ENCODE results near the gene FBXO46.
"Not testable (repeated sequence)": the region's sequence is repeated elsewhere in the genome, so short reads cannot be mapped to it uniquely, and the experiment has no call there.

The FBXO46 gene

DNA sequence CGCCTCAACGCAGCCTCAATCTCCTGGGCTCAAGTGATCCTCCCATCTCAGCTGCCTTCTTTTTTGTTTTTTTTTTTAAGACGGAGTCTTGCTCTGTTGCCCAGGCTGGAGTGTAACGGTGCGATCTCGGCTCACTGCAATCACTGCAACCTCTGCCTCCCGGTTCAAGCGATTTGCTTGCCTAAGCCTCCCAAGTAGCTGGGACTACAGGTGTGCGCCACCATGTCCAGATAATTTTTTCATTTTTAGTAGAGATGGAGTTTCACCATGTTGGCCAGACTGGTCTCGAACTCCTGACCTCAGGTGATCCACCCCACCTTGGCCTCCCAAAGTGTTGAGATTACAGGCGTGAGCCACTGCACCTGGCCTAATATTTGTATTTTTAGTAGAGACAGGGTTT lies 10.6 kb downstream of the FBXO46 start:
- not testable (repeated sequence) for DNase-seq (ENCODE audit: low read depth)

DNA sequence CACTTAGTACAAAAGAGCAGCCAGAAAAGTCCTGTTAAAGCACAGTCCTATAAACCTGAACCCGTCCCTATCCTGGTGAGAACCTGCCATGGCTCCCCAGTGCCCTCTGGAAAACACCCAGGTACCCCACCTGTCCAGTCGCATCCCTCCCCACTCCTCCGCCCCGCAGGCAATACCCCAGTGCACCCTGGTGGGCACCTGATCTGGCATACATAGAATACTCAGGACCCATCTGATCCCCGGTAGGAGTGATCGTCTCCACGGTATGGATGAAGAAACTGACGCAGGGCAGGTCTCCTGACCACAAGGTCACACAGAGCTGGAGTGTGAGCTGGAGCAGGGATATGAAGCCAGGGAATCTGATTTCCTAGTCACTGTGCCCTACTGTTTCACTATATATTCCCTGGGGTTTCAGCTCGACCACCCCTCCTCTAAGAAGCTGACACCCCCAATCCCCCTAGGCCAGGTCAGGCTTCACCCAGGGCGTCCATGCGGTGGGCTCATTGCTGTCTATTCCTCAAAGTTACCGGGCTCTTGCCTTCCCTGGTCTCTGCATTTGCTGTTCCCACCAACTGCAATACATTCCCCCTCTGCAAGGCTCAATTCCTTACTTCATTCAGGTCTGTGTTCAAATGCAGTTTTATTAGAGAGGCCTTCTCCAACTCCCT lies 12.6 kb downstream of the FBXO46 start:
- DNase-seq (ENCODE audit: low read depth): no peak

DNA sequence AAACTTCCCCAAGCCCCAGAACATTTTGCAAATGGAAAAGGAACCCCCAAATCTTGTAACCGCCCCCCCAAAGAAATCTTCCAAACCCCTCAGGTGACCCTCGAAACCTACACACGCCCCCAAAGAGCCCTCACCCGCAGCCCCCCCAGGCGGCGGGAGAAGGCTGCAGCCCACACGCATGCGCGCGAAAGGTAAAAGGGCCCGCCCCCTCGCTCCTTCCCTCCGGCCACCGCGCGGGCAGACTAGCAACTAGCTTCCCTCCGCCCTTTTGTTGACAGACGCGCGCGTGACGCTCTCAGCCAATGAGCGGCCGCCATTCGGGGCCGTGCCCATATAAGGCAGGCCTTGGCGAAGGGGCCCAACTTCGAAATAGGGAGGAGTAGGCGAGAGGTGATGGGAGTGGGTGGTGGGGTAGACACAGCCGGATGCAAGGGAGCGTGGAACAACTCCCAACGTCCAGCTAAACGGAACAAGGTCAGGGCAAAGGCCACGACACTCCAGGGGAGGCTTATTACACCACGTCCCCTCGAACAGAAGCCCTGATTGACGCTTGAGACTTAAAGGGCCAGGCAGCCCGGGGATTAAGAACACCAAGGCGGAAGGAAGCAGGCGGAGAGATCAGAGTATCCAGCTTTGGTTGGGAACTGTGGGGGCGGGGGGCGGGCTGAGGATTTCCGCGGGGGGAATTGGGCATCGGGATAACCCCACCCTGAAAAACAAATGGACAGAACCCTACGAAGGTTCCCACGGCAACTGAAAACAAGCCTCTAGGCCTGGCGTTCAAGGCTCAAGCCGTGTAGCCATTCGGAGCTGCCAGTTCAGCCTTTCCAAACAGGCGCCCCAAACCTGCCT lies 13.3 kb downstream of the FBXO46 start:
- peak; percentile 99 for DNase-seq (ENCODE audit: low read depth)

DNA sequence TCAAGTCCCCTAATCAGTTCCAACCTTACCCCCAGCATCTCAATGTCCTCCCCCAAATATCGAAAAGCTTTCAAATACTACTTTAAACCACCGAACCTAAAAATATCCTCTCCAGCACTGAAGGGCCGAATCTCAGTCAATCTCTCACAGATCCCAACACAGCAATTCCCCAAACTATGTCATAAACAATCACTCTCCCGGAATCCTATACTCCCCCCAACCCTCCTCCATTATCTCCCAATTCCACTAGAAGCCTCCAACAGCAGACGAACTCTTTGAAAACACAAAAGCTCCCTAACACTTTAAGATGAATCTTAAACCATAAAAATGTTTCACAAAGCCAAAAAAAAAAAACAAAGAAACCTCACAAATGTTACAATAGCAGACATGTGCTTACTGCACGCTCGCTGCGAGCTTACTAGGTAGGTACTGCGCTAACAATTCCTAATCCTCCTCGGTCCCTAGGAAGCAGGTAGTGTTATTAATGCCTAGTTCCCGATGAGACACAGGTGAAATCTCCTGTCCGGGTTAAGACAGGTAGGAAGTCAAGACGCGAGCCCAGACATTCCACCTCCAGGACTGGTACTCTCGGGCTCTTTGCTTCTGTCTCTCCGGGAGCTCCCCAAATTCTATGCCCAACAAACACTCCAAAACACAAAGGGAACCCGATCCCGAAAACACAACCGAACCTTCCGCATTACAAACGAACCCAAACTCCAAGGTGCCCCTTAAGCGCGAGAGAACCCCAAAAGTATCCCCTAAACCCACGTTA lies 14.2 kb downstream of the FBXO46 start:
- no peak for DNase-seq (ENCODE audit: low read depth)

DNA sequence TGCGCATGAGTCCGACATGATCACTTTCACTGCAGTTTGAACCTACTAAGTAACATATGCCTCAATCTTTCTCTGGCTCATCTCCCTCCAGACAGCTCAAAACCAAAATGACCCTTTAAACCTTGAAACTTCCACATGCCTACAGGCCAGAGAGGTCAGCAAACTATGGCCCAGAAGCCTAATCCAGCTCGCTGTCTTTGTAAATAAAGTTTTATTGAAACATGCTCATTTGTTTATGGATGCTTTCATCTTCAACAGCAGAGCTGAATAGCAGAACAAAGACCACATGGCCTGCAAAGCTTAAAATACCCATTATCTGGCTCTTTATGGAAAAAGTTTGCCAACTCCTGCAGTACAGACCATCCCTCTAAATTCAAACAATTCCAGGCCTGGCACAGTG lies 15.6 kb downstream of the FBXO46 start:
- DNase-seq (ENCODE audit: low read depth): no peak

DNA sequence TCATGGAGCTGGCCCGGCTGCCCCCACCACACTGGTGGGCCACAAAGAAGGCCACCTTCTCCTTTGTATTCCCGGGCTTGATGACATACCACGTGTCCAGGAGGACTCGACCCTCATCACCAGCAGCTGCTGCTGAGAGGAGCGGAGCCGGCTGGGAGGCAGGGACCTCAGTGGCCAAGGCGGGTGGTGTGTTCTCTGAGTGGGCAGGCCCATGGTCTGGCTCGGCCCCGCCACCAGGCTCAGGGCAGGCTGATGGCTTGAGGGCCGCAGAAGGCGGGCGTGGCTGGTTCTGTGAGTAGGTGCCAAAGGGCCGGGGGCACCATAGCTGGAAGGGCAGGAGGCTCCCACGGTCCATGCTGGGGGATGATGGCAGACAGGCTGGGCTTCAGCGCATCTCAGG lies 17.6 kb downstream of the FBXO46 start:
- no peak for DNase-seq (ENCODE audit: low read depth)

DNA sequence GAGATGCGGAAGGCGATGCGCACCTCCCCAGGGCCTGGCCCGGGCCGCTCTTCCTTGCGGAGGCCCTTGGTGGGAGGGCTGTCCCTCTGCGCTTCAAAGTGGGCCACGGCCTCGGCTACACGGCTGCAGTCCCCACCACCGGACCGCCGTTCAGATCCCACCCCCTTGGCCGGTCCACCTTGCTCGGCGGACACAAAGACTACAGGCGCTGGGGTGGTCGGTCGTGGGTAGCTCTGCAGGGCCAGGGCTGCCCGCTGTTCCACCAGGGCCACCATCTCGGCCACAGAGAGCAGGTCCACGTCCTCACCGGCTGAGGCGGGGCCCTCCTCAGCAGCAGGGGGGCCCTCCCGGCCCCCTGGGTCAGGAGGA lies 18.0 kb downstream of the FBXO46 start:
- no peak for DNase-seq (ENCODE audit: low read depth)

DNA sequence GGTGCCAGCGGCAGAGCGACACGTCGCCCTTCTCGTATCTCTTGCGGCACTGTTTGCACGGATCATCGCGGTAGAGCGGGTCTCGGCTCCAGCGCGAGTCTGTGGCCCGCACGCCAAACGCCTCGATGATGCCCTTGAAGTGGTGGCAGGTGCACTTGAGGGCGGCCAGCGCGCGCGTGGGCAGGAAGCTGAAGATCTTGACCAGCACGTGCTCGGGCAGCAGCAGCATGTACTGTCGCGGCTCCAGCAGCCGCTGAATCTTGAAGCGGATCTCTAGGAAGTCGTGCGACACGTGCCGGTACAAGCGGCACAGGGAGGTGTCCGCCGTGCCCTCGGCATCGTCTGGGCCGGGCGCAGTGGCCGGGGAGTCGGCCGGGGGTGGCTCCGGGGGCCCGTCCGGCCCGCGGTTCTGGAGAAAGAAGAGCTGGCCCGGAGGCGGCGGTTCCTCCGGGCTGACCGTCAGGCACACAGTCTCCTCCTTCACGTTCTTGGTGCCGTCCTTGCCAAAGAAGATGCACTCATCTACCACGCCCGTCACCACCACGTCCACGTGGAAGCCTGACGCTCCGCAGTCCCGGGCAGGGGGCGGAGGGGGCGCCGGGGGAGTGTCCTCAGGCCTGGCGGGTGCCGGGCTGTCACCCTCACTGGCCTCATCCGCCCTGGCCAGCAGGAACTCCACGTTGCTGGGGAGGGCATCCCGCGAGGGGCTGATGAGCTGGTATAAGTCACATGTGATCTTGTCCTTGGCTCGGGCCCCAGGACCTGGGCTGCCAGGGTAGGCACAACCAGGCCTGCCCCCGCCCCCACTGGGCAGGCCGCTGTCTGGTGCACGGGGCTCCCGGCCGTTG lies 18.6 kb downstream of the FBXO46 start:
- no peak for DNase-seq (ENCODE audit: low read depth)

DNA sequence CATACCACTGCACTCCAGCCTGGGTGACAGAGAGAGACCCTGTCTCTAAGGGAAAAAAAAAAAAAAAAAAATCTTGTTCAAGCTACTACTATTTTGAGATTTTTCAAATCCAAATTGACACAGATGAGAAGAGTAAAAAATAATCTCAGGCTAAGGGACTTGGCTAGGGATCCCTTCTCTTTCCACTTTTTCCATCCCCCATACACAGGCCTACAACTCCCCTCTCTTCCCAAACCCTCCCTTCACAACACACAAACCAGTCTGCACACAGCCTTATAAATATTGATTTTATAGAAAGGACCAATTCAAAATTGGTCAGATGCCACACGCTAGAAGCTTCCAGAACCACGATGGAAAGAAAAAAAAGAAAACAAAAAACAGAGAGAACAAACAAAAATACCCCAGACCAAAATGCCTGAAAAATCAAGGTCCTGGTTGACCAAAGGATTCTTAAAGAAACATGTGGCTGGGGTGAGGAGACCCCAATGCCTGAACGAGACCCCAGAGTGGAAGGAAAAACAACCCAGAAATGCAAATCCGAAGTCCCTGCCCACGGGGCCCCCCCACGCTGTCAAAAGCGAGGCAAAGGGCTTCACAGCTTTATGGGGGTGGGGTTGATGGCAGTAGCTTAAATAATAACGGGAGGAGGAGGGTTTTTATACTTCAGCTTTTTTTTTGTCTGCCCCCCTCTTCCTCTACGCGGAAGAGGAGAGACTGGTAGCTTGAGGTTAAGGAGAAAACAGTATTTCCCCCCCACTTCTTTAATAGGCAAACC lies 20.2 kb downstream of the FBXO46 start:
- no peak for DNase-seq (ENCODE audit: low read depth)

DNA sequence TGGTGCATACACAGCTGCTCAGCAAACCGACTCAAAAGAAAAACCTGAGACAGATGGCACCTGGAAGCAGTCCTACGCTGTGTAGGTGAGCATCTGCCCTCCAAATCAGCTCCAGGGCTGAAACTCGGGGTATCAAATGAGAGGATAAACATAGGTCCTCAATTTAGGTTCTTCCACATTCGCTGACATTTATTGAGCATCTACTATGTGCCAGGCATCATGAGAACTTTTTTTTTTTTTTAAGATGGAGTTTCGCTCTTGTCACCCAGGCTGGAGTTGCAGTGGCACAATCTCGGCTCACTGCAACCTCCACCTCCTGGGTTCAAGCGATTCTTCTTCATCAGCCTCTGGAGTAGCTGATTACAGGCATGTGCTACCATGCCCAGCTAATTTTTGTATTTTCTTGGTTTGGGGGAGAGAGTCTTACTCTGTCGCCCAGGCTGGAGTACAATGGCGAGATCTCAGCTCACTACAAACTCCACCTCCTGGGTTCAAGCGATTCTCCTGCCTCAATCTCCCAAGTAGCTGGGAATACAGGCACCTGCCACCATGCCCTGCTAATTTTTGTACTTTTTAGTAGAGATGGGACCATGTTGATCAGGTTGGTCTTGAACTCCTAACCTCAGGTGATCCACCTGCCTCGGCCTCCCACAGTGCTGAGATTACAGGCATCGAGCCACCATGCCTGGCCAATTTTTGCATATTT lies 24.8 kb downstream of the FBXO46 start:
- no peak for DNase-seq (ENCODE audit: low read depth)

DNA sequence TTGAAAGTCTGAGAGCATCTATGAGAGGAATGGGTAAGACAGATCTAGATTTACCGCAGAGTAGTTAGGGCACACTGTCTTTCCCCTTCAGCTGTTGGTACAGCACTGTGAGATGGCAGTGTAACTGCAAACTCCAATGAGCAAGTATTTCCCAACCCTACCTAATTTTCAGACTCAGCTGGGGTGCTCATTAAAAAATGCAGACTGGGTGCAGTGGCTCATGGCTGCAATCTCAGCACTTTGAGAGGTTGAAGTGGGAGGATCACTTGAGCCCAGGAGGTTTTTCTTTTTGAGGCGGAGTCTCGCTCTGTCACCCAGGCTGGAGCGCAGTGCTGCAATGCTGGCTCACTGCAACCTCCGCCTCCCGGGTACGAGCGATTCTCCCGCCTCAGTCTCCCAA lies 25.6 kb downstream of the FBXO46 start:
- DNase-seq (ENCODE audit: low read depth): no peak

DNA sequence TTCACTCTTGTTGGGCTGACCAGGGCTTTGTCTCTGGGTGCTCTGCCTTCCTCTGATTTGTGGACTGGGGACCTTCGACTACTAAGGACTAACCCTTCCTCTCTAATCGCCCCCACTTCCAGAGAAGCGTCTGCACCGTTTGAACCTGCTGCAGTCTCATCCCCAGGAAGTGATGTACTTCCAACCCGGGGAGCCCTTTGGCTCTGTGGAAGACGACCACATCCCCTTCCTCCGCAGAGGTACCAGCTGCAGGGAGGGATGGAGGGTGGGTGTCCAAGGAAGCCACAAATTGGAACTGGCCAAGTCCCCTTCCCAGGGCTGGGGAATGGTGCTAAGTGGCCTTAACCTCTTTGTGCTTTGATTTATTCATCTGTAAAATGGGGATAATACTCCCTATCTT lies 29.0 kb downstream of the FBXO46 start:
- no peak for DNase-seq (ENCODE audit: low read depth)

DNA sequence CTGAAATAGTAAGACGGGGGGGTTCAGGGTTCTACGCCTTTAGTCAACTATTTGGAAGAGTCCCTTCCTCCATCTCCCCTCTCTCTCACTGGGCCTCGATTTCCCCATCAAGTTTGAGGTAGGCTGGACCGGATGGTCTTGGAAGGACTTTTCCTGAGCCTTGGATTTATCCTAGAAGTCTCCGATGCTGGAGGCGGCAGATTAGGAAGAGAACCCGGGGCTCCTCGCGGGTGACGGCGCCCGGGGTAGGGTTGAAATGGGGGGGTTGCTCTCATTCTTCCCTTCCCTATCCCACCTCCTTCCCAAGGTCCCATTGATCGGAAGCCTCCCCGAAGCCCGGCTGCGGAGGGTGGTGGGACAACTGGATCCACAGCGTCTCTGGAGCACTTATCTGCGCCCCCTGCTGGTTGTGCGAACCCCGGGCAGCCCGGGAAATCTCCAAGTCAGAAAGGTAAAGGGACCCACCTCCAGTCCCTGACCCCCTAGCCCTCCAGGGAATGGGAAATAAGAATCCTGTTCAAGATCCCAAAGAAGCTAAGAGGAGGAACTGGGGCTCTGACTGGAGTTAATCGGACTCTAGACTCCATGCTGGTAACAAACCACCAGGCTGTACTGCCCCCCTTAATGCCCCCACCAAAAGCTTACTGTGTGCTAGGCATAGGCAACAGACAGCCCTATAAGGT lies 37.4 kb downstream of the FBXO46 start:
- peak; percentile 43 for DNase-seq (ENCODE audit: low read depth)

DNA sequence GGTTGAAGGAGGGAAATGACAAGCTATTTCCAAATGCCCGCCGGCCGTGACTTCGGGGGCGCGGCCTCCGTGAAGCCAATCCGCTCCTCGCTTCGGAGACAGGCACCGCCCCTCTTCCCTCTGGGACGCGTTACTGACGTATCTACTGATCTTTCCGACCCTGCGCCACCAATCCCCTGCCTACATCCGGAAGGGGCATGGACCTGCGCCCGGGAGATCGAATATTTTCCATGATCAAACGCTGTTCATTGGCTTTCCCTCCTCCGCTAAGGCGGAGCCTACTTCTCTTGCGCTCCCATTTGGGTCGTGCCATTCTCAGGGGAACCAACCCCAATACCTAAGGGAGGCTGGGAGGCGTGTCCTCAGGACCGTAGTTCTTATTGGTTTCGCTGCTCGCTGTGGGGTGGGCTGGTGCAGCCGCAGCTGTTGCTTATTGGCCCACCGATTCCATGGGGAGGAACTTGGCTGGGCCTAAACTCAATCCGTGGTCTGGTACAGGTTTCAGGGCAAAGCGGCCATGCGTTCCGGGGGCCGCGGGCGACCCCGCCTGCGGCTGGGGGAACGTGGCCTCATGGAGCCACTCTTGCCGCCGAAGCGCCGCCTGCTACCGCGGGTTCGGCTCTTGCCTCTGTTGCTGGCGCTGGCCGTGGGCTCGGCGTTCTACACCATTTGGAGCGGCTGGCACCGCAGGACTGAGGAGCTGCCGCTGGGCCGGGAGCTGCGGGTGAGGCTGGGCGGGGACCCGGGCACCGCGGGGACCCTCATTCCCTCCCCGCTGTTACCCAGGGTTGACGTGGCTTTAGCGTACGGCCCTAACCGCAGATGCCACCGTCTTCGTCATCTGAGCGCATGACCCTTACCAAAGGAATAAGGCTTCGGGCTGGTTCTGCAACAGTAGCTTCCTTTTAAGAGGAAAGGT lies 38.2 kb downstream of the FBXO46 start, which contains the start of gene QPCTL:
TSS of gene QPCTL (plus strand) at position 480 of the 919 bp plus-strand sequence. CDS start at position 518, 38 bp downstream.
- DNase-seq (ENCODE audit: low read depth): peak; percentile 96

DNA sequence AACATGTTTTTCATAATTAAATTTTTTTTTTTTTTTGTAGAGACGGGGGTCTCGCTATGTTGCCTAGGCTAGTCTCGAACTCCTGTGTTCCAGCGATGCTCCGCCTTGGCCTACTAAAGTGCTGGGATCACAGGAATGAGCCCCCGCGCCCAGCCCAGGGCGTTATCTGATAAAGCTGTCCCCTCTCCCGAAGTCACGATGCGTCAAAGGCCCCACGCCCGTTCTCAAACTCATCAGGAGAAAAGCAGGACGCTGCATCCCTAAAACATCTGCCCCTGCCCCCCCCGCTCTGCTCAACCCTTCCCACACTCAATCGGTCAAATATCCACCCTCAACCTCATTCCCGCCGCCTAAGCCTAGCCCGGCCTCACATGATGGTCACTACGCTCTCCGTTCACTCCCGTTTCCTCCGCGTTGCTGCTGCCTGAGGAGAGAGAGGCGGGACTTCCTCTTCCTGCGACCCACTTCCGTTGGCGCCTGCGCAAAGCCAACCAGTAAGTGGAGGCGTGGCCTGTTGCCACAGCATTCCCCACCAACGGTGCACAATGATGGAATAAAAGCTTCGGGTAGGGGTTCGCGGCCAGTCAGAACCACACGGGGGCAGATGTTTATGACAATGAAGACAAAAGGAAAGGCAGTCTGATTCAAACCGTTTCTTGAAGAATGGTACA lies 39.0 kb downstream of the FBXO46 start, which contains the start of gene SNRPD2:
TSS of gene SNRPD2 (minus strand) at position 438 of the 671 bp plus-strand sequence. CDS start at position 373, 65 bp downstream.
- peak; percentile 90 for DNase-seq (ENCODE audit: low read depth)

DNA sequence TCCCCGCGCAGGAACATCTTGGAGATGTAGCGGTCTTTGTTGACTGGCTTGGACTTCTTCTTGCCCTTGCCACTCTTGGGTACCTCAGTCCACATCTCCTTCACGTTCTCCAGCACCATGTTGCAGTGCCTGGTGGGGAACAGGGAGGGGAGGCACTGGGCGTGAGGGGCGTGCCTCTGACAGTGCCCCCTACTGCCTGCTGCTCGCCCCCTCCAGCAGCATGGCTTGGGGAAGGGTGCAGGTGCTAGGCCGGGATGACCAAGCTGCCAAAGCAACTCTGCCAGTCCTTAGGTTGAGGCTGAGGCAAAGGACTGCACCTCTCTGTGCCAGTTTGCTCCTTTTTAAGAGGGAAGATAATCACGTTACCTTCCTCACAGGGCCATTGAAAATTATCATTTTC lies 43.1 kb downstream of the FBXO46 start:
- DNase-seq (ENCODE audit: low read depth): no peak

DNA sequence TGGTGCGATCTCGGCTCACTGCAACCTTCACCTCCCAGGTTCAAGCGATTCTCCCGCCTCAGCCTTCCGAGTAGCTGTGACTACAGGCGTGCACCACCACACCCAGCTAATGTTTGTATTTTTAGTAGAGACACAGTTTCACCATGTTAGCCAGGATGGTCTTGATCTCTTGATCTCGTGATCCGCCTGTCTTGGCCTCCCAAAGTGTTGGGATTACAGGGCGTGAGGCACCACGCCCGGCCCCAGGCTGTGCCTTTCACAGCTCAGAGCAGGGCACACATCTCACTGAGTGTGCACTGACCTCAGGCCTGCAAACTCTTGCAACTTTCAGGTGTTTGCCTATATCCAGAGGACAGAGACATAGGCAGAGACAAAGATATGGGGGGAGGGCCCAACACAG lies 45.7 kb downstream of the FBXO46 start:
- DNase-seq (ENCODE audit: low read depth): not testable (repeated sequence)

DNA sequence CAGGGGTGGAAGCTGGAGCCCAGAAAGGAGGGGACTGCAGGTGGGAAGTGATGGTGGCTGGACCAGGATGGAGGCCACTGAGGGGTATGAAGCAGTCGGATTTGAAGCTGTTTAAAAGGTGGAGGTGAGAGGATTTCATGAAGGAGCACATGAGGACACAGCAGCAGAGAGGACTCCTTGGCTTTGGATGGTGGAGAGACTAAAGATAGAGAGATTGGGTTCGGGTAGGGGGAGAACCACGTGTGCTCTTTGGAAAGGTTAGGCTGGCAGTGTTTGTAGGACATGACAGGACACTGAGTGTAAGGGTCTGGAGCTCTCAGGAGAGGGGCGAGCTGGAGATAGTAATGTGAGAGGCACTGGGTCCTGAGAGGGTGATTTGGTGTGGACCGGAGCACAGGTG lies 47.8 kb downstream of the FBXO46 start:
- no peak for DNase-seq (ENCODE audit: low read depth)

Data from stromal cell of bone marrow (primary cell).